HG03039 (cell line): Measurements from ENCODE around the gene SPC24.
"Not testable (repeated sequence)": the region's sequence is repeated elsewhere in the genome, so short reads cannot be mapped to it uniquely, and the experiment has no call there.

Source experiments
- ATAC-seq: cut with Tn5 transposase; IDR thresholded peaks from one replicate; pipeline ENCODE4 v1.9.1; 2021; ENCODE audit warnings: mild to moderate bottlenecking, moderate library complexity; ENCODE audit not compliant: unreplicated experiment

Gene SPC24

DNA sequence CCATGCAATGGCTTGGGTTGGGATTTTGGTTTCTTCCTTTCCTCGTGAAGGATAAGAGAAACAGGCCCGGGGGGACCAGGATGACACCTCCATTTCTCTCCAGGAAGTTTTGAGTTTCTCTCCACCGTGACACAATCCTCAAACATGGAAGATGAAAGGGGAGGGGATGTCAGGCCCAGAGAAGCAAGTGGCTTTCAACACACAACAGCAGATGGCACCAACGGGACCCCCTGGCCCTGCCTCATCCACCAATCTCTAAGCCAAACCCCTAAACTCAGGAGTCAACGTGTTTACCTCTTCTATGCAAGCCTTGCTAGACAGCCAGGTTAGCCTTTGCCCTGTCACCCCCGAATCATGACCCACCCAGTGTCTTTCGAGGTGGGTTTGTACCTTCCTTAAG is 24.1 kb downstream of the SPC24 start:
- ATAC-seq = no peak

DNA sequence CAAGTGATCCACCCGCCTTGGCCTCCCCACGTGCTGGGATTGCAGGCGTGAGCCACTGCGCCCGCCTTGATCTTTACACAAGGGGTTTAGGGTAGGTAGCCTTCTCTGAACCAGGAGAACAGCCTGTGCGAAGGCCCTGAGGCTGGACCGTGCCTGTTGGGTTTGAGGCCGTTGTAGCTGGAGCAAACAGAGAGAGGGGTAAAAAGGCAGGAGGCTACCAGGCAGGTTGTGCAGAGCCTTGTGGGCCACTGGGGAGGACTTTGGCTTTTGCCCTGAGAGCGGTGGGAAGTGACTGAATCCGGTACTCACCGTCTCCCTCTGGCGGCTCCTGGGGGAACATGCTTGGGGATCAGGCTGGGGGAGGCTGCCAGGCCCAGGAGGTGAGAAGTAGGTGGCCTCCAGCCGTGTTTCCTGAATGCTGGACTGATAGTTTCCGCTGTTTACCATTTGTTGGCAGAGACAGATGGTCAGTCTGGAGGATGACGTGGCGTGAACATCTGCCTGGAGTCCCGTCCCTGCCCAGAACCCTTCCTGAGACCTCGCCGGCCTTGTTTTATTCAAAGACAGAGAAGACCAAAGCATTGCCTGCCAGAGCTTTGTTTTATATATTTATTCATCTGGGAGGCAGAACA is 24.6 kb downstream of the SPC24 start:
- no peak for ATAC-seq

DNA sequence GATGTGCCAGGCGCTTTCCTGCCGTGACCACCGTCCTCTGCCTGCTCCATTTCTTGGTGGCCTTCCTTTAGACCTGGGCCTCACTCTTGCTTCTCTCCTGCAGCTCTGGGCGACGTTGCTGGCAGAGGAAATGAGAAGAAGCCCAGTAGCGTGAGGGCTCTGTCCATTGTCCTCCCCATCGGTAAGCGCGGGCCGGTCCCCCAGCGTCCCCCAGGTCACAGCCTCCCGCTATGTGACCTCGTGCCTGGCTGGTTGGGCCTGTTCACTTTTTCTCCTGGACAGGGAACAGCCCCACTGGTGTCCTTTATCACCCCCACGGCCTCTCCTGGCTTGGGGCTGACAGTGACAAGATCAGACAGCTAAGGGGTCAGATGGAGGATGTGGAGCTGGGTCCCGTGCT is 27.7 kb downstream of the SPC24 start:
- no peak for ATAC-seq

DNA sequence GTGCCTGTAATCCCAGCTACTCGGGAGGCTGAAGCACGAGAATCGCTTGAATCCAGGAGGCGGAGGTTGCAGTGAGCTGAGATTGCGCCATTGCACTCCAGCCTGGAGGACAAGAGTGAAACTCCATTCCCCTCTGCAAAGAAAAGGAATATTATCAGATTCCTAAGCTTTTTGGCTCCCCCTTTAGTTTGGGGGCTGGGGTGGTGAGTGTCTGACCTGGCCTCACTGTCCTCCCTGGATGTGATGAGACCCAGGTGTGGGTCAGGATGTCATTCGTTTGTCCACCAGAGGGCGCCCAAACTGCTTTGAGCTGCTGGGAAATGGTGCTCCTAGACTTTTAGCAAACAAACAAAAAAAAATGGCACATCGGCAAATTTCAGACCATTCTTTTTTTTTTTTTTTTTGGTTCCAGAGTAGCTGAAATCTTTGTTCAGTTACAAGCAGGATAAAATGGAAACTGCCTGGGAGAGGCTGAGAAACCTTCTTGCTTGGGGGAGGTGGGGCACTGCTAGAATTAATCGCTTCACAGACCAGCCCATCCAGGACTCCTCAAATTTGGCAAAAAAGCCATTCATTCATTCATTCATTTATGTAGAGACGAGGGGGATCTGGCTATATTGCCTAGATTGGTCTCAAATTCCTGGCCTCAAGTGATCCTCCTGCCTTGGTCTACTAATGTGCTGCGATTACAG is 29.4 kb downstream of the SPC24 start:
- no peak for ATAC-seq

DNA sequence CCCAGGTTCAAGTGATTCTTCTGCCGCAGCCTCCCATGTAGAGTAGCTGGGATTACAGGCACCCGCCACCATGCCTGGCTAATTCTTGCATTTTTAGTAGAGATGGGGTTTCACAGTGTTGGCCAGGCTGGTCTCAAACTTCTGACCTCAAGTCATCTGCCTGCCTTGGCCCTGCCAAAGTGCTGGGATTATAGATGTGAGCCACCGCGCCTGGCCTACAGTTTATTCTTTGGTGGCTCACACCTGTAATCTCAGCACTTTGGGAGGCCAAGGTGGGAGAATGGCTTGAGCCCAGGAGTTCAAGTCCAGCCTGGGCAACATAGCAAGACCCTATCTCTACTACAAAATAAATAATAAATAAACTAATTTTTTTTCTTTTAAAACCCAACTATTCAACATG is 31.4 kb downstream of the SPC24 start:
- not testable (repeated sequence) for ATAC-seq

DNA sequence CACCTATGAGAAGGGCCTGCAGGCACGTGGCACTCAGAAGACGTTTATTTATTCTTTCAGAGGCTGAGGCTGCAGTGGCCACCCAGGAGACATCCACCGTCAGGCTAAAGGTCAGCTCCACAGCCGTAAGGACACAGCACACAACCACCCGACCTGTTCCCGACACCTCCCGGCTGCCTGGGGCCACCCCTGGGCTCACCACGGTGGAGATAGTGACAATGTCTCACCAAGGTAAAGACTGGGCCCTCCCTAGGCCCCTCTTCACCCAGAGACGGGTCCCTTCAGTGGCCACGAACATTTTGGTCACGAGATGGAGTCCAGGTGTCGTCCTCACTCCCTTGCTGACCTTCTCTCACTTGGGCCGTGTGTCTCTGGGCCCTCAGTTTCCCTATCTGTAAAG is 32.5 kb downstream of the SPC24 start:
- no peak for ATAC-seq

DNA sequence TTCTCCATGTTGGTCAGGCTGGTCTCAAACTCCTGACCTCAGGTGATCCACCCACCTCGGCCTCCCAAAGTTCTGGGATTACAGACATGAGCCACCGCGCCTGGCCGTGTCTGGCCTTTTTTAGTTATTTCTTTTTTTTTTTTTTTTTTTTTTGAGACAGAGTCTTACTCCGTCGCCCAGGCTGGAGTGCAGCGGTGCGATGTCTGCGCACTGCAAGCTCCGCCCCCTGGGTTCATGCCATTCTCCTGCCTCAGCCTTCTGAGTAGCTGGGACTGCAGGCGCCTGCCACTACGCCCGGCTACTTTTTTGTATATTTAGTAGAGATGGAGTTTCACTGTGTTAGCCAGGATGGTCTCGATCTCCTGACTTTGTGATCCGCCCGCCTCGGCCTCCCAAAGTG is 33.6 kb downstream of the SPC24 start:
- ATAC-seq = not testable (repeated sequence)

DNA sequence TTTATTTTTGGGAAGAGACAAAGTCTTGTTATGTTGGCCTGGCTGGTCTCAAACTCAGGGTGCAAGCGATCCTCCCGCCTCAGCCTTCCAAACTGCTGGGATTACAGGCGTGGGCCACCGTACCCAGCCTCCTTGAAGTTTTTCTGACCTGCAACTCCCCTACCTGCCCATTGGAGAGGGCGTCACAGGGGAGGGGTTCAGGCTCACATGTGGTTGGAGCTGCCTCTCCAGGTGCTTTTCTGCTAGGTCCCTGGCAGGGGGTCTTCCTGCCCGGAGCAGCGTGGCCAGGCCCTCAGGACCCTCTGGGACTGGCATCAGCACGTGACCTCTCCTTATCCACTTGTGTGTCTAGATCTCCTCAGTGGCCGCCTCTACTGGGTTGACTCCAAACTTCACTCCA is 39.1 kb downstream of the SPC24 start:
- ATAC-seq = no peak

DNA sequence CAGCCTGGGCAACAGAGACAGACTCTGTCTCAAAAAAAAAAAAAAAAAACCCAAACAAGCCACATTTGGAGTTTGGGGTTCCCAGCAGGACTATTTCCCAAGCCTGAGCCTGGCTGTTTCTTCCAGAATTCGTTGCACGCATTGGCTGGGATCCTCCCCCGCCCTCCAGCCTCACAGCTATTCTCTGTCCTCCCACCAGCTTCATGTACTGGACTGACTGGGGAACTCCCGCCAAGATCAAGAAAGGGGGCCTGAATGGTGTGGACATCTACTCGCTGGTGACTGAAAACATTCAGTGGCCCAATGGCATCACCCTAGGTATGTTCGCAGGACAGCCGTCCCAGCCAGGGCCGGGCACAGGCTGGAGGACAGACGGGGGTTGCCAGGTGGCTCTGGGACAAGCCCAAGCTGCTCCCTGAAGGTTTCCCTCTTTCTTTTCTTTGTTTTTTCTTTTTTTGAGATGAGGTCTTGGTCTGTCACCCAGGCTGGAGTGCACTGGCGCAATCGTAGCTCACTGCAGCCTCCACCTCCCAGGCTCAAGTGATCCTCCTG is 39.6 kb downstream of the SPC24 start:
- ATAC-seq = no peak

DNA sequence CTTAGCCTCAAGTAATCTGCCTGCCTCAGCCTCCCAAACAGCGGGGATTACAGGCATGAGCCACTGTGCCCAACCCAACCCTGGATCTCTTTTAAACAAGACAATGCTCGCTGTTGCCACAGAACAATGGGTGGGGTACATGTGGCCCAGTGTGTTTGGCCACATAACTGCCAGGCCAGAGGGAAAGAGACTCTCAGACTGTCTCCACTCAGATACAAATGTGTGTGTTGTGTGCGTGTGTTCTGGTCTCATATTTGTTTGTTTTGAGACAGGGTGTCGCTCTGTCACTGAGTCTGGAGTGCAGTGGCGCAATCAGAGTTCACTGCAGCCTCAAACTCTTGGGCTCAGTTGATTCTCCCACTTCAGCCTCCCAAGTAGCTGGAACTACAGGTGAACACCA is 40.5 kb downstream of the SPC24 start:
- no peak for ATAC-seq

DNA sequence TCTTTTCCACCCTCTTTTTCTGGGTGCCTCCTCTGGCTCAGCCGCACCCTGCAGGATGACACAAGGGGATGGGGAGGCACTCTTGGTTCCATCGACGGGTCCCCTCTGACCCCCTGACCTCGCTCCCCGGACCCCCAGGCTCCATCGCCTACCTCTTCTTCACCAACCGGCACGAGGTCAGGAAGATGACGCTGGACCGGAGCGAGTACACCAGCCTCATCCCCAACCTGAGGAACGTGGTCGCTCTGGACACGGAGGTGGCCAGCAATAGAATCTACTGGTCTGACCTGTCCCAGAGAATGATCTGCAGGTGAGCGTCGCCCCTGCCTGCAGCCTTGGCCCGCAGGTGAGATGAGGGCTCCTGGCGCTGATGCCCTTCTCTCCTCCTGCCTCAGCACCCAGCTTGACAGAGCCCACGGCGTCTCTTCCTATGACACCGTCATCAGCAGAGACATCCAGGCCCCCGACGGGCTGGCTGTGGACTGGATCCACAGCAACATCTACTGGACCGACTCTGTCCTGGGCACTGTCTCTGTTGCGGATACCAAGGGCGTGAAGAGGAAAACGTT is 42.4 kb downstream of the SPC24 start:
- no peak for ATAC-seq

DNA sequence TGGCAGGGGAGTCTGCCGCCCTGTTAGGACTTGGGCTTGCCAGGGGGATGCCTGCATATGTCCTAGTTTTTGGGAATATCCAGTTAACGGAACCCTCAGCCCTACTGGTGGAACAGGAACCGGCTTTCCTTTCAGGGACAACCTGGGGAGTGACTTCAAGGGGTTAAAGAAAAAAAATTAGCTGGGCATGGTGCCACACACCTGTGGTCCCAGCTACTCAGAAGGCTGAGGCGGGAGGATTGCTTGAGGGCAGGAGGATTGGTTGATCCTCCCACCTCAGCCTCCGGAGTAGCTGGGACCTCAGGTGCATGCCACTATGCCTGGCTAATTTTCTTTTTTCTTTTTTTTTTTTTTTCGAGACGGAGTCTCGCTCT is 43.8 kb downstream of the SPC24 start:
- ATAC-seq = no peak

DNA sequence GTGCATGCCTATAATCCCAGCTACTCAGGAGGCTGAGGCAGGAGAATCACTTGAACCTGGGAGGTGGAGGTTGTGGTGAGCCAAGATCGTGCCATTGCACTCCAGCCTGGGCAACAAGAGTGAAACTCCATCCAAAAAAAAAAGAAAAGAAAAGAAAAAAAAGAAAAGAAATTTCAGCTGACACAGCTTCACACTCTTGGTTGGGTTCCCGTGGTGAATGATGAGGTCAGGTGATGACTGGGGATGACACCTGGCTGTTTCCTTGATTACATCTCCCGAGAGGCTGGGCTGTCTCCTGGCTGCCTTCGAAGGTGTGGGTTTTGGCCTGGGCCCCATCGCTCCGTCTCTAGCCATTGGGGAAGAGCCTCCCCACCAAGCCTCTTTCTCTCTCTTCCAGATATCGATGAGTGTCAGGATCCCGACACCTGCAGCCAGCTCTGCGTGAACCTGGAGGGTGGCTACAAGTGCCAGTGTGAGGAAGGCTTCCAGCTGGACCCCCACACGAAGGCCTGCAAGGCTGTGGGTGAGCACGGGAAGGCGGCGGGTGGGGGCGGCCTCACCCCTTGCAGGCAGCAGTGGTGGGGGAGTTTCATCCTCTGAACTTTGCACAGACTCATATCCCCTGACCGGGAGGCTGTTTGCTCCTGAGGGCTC is 44.3 kb downstream of the SPC24 start:
- ATAC-seq = no peak

DNA sequence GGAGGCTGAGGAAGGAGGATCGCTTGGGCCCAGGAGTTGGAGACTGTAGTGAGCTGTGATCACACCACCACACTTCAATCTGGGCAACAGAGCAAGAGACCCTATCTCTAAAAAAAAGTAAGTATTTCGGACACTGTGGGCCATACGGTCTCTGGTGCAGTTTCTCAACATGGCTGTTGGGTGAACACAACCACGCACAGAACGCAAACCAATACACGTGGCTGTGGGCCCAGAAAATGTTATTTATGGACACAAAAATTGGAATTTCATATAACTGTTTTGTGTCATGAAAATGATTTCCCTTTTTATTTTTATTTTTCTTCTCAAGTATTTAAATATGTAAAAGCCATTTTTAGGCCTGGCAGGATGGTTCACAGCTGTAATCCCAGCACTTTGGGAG is 46.8 kb downstream of the SPC24 start:
- no peak for ATAC-seq

DNA sequence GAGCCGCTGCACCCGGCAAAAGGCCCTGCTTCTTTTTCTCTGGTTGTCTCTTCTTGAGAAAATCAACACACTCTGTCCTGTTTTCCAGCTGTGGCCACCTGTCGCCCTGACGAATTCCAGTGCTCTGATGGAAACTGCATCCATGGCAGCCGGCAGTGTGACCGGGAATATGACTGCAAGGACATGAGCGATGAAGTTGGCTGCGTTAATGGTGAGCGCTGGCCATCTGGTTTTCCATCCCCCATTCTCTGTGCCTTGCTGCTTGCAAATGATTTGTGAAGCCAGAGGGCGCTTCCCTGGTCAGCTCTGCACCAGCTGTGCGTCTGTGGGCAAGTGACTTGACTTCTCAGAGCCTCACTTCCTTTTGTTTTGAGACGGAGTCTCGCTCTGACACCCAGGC is 49.1 kb downstream of the SPC24 start:
- ATAC-seq = no peak

DNA sequence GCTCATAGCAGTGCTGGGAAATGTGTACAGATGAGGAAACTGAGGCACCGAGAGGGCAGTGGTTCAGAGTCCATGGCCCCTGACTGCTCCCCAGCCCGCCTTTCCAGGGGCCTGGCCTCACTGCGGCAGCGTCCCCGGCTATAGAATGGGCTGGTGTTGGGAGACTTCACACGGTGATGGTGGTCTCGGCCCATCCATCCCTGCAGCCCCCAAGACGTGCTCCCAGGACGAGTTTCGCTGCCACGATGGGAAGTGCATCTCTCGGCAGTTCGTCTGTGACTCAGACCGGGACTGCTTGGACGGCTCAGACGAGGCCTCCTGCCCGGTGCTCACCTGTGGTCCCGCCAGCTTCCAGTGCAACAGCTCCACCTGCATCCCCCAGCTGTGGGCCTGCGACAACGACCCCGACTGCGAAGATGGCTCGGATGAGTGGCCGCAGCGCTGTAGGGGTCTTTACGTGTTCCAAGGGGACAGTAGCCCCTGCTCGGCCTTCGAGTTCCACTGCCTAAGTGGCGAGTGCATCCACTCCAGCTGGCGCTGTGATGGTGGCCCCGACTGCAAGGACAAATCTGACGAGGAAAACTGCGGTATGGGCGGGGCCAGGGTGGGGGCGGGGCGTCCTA is 50.5 kb downstream of the SPC24 start:
- ATAC-seq = no peak

DNA sequence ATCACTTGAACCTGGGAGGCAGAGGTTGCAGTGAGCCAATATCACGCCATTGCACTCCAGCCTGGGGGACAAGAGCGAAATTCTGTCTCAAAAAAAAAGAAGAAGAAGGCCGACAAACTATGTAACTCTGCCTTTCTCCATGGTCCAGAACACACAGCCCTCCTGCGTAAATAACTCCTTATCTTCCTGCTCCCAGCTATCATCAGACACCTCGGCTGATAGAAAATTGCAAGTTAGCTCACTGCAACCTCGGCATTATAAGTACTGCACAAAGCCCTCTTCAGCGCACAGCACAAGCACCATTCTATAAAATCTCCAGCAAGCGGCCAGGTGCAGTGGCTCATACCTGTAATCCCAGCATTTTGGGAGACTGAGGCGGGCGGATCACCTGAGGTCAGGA is 51.9 kb downstream of the SPC24 start:
- not testable (repeated sequence) for ATAC-seq

DNA sequence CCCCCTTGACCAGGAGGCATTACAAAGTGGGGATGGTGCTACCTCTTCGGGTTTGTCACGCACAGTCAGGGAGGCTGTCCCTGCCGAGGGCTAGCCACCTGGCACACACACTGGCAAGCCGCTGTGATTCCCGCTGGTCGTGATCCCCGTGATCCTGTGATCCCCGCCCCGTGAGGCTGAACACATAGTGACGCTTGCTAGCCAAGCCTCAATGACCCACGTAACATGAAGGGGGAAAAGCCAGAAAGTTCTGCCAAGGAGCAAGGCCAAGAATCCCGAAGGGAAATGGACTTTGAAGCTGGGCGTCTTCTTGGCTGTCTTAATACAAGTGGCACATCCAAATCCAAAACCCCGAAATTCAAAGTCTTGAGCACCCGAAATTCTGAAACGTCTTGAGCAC is 52.6 kb downstream of the SPC24 start:
- no peak for ATAC-seq

DNA sequence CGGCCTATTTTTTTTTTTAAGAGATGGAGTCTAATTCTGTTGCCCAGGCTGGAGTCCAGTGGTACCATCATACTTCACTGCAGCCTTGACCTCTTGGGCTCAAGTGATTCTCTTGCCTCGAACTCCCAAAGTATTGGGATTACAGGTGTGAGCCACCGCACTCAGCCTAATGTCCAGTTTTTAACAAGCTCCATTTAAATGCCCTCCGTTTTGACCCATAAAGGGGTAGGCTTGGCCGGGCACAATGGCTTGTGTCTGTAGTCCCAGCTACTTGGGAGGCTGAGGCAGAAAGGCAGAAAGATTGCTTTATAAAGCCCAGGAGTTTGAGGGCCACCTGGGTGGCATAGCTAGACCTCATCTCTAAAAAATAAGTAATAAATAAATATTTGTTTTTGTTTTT is 54.5 kb downstream of the SPC24 start:
- no peak for ATAC-seq

DNA sequence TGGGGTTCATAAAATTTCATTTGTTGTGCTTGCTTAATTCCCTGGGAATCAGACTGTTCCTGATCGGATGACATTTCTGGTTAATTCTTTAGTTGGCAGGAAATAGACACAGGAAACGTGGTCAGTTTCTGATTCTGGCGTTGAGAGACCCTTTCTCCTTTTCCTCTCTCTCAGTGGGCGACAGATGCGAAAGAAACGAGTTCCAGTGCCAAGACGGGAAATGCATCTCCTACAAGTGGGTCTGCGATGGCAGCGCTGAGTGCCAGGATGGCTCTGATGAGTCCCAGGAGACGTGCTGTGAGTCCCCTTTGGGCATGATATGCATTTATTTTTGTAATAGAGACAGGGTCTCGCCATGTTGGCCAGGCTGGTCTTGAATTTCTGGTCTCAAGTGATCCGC is 55.5 kb downstream of the SPC24 start:
- no peak for ATAC-seq

DNA sequence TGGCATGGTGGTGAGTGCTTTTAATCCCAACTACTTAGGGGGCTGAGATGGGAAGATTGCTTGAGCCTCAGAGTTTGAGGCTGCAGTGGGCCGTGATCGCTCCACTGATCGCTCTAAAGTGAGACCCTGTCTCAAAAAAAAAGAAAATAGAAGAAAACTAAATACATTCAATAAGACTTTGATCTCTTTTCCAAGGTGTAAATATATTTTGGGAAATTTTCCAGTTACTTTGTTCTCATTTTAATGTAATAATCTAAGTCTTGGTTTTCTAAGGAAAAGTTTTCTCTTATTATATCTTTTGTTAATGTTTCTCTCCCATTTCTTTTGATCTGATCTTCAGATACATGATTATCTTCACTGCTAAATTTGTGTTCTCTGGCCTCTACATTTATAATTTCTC is 56.7 kb downstream of the SPC24 start:
- ATAC-seq = no peak
